Trophoblast cell (in vitro differentiated cells and primary cell): ENCODE data around the gene FOCAD.

ENCODE experiments used
- DNase-seq, 2 donors: peaks; one replicate each; pipeline ENCODE4 v3.0.0-alpha.2; 2016
- H2AFZ ChIP-seq: 2 replicates; pipeline ENCODE4 v1.6.1; 2013; ENCODE audit warnings: low read length, moderate library complexity, mild to moderate bottlenecking; ENCODE audit not compliant: insufficient read depth, poor library complexity
- H2AK5ac ChIP-seq: 2 replicates; pipeline ENCODE4 v1.6.1; 2013; ENCODE audit warnings: mild to moderate bottlenecking, low read length
- H2BK120ac ChIP-seq: 2 replicates; pipeline ENCODE4 v1.6.1; 2013; ENCODE audit warnings: low read length, mild to moderate bottlenecking, moderate library complexity; ENCODE audit not compliant: insufficient read depth, poor library complexity
- H2BK12ac ChIP-seq: 2 replicates; pipeline ENCODE4 v1.6.1; 2013; ENCODE audit warnings: mild to moderate bottlenecking, low read length, moderate library complexity
- H2BK5ac ChIP-seq: 2 replicates; pipeline ENCODE4 v1.6.1; 2013; ENCODE audit warnings: low read length, low read depth, moderate library complexity, mild to moderate bottlenecking; ENCODE audit not compliant: poor library complexity
- H3K14ac ChIP-seq: 2 replicates; pipeline ENCODE4 v1.6.1; 2013; ENCODE audit warnings: mild to moderate bottlenecking, low read length
- H3K18ac ChIP-seq: 2 replicates; pipeline ENCODE4 v1.6.1; 2013; ENCODE audit warnings: mild to moderate bottlenecking, low read length
- H3K23ac ChIP-seq: 2 replicates; pipeline ENCODE4 v1.6.1; 2013; ENCODE audit warnings: low read length
- H3K27ac ChIP-seq: 2 replicates; pipeline ENCODE4 v1.5.1; 2013; ENCODE audit warnings: low read depth, mild to moderate bottlenecking, inconsistent platforms, low read length, moderate library complexity
- H3K27me3 ChIP-seq: 2 replicates; pipeline ENCODE4 v1.6.1; 2013; ENCODE audit warnings: inconsistent platforms, mild to moderate bottlenecking, low read length, moderate library complexity; ENCODE audit not compliant: insufficient read depth
- H3K36me3 ChIP-seq, 2 experiments: 1 replicate in 1 of 2; 2 replicates in 1 of 2; pipeline ENCODE4 v1.6.1; 2013; ENCODE audit warnings: low read length in 2 of 2, mild to moderate bottlenecking in 2 of 2, moderate library complexity in 1 of 2; ENCODE audit not compliant: insufficient read depth in 2 of 2, control insufficient read depth in 1 of 2
- H3K4ac ChIP-seq: 2 replicates; pipeline ENCODE4 v1.6.1; 2013; ENCODE audit warnings: low read depth, mild to moderate bottlenecking, low read length, moderate library complexity
- H3K4me1 ChIP-seq, 2 experiments: 1 replicate in 1 of 2; 2 replicates in 1 of 2; pipeline ENCODE4 v1.6.1; 2013; ENCODE audit warnings: low read length in 2 of 2, mild to moderate bottlenecking in 2 of 2, moderate library complexity in 1 of 2; ENCODE audit not compliant: insufficient read depth in 2 of 2, control insufficient read depth in 1 of 2
- H3K4me2 ChIP-seq: 2 replicates; pipeline ENCODE4 v1.6.1; 2013; ENCODE audit warnings: inconsistent platforms, mild to moderate bottlenecking, low read length, moderate library complexity
- H3K4me3 ChIP-seq: 2 replicates; pipeline ENCODE4 v1.5.1; 2013; ENCODE audit warnings: mild to moderate bottlenecking, low read depth, low read length, inconsistent platforms
- H3K79me1 ChIP-seq: one replicate; pipeline ENCODE4 v1.6.1; 2013; ENCODE audit warnings: low read length
- H3K79me2 ChIP-seq: 2 replicates; pipeline ENCODE4 v1.6.1; 2013; ENCODE audit warnings: low read length, mild to moderate bottlenecking; ENCODE audit not compliant: control insufficient read depth, insufficient read depth, poor library complexity
- H3K9ac ChIP-seq: 2 replicates; pipeline ENCODE4 v1.6.1; 2013; ENCODE audit warnings: mild to moderate bottlenecking, low read length
- H3K9me3 ChIP-seq: 2 replicates; pipeline ENCODE4 v1.6.1; 2013; ENCODE audit warnings: low read depth, mild to moderate bottlenecking, control low read depth, inconsistent platforms, low read length; ENCODE audit not compliant: insufficient read depth
- H4K12ac ChIP-seq: 2 replicates; pipeline ENCODE4 v1.6.1; 2013; ENCODE audit warnings: low read depth, mild to moderate bottlenecking, low read length, moderate library complexity
- H4K8ac ChIP-seq: 2 replicates; pipeline ENCODE4 v1.6.1; 2013; ENCODE audit warnings: low read depth, mild to moderate bottlenecking, low read length, moderate library complexity
- H4K91ac ChIP-seq: one replicate; pipeline ENCODE4 v1.6.1; 2013; ENCODE audit warnings: low read depth, mild to moderate bottlenecking, low read length, moderate library complexity
- WGBS: extraction: QIAGEN DNeasy Blood & Tissue Kit; methylation state at CpG from one replicate; pipeline ENCODE4 v1.1.7; 2013; ENCODE audit warnings: missing lambda C conversion rate; ENCODE audit not compliant: insufficient read length, insufficient coverage; ENCODE audit errors: extremely low coverage; 5-methylcytosine and 5-hydroxymethylcytosine counted together

The FOCAD gene

DNA sequence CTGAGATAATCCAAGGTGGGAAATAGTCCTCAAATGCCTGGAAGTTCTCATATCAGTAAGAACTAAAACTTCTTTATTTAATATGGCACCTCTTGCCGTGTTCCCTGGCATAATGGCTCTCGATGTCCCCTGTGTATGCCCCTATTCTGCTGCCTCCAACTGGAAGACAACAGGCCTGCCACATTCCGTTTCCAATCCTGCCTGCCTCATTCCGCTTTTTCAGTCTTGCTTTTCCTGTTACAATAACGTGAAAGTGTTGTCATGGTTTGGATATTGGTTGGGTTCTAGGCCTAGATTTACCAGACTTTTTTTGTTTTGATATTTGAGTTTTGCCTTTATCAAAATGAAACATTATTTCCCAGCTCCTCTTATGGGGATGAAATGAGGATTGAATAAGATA, 98.2 kb downstream of the FOCAD start:
- Histone ChIP-seq H3K4me3 (no peak overlapping the region), H2BK120ac (no peak overlapping the region), H3K79me2 (no peaks in the 10 kb centered on the region)

DNA sequence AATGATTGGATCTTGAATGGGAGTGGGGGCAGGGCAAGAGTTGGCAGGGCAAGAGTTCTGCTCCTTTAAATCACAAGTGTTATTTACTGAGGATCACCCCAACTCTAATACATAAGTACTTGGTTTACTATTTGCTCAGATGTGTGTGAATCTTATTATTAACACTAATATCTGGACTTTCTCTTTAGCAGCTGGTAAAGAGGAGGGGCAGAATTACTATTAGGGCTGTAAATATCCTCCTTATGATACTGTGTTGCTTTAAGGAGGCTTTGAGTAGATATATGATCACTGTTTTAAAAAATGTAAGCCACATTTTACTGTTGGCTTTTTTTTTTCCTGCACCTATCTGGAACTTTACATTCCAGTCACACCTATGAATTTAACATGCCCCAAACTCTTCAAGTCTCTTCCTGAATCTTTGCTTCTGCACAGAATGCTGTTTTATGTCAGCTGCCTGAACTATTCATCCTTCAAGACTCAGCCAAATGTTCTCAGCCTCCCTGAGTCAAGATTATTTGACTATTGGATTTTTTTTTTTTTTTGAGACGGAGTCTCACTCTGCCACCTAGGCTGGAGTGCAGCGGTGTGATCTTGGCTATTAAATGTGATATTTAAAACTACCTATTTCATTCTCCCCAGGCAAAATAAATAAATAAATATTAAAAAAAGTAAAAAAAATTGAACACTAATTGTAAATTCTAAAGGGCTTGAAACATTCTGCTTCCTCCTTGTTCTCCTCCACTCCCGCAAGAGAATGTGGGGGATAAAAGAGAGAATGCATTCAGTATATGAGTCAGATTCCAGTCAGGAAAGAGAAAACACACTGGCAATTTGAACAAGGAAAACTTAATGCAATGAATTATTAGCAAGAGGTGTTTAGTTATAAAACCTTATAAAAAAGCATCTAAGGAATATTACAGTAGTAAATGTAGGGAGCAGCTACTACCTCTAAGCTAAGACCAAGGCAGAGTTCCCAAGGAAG, 99.3 kb downstream of the FOCAD start:
- Histone ChIP-seq H3K36me3 (peaks cover 0 to 2% of the 10 kb centered on the region in 2 experiments), H3K23ac (no peak overlapping the region), H3K18ac (no peak overlapping the region), H3K9ac (no peak overlapping the region), H2BK12ac (no peak overlapping the region), H3K27ac (no peak overlapping the region), H3K4me3 (no peak overlapping the region), H3K79me1 (no peaks in the 10 kb centered on the region), H4K8ac (no peak overlapping the region), H2BK120ac (no peak overlapping the region), H3K14ac (no peak overlapping the region), H4K91ac (no peak overlapping the region), H4K12ac (no peak overlapping the region), H3K27me3 (no peaks in the 10 kb centered on the region), H3K9me3 (no peaks in the 10 kb centered on the region), H2AK5ac (no peak overlapping the region), H3K79me2 (no peaks in the 10 kb centered on the region), H2AFZ (no peak overlapping the region), H3K4me2 (no peak overlapping the region), H3K4me1 (peaks cover 0 to 2% of the 10 kb centered on the region in 2 experiments), H2BK5ac (no peak overlapping the region), H3K4ac (no peak overlapping the region)
- WGBS = no CpG with 5 or more reads among the region's 3 CpGs
- no peak for DNase-seq

More for the DNA sequence above, 98.2 kb downstream of the FOCAD start:
- no CpG with 5 or more reads among the region's 5 CpGs for whole genome bisulfite sequencing
- Histone ChIP-seq H2BK5ac (no peak overlapping the region), H4K8ac (no peak overlapping the region), H3K4me1 (peaks cover 0 to 2% of the 10 kb centered on the region in 2 experiments), H3K18ac (no peak overlapping the region), H3K9me3 (no peaks in the 10 kb centered on the region), H3K9ac (no peak overlapping the region), H3K23ac (no peak overlapping the region), H3K27me3 (no peaks in the 10 kb centered on the region), H3K27ac (no peak overlapping the region), H4K91ac (no peak overlapping the region), H2AFZ (no peak overlapping the region), H3K79me1 (no peaks in the 10 kb centered on the region), H3K14ac (no peak overlapping the region), H2AK5ac (no peak overlapping the region), H3K4me2 (no peak overlapping the region), H4K12ac (no peak overlapping the region), H3K36me3 (peaks cover 0 to 2% of the 10 kb centered on the region in 2 experiments), H3K4ac (no peak overlapping the region), H2BK12ac (no peak overlapping the region)
- no peak for DNase-seq

DNA sequence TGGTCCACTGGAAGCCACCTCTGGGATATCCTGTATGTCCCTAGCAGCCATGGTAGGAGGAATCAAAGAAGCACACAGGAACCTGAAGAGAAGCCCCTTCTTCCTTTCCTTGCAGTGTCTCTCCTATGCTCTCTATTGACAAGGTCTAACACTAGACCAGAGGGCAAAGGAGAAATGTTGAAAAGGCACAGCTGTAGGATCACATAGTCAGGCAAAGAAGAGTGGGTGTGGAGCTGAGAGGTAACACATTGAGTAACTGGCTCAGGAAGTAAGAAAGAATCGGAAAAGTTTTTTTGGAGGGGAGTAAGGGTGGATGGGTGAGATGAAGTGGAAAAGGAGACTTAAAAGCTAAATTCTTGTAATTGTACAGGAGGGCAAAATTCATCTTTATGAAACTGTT, 100.1 kb downstream of the FOCAD start:
- Histone ChIP-seq H3K36me3 (peaks cover 0 to 2% of the 10 kb centered on the region in 2 experiments), H3K27ac (no peak overlapping the region), H3K9me3 (no peaks in the 10 kb centered on the region), H3K4me1 (peaks cover 0 to 2% of the 10 kb centered on the region in 2 experiments), H3K79me1 (no peaks in the 10 kb centered on the region), H4K8ac (no peak overlapping the region), H4K12ac (no peak overlapping the region), H2BK120ac (no peak overlapping the region), H3K27me3 (no peaks in the 10 kb centered on the region), H3K4ac (no peak overlapping the region), H3K23ac (no peak overlapping the region), H3K14ac (no peak overlapping the region), H4K91ac (no peak overlapping the region), H3K9ac (no peak overlapping the region), H2BK5ac (no peak overlapping the region), H2AFZ (no peak overlapping the region), H2AK5ac (no peak overlapping the region), H3K4me2 (no peak overlapping the region), H2BK12ac (no peak overlapping the region), H3K4me3 (no peak overlapping the region), H3K79me2 (no peaks in the 10 kb centered on the region), H3K18ac (no peak overlapping the region)
- WGBS = 100% methylated on average over 1 of the region's 1 CpG
- DNase-seq = no peak

DNA sequence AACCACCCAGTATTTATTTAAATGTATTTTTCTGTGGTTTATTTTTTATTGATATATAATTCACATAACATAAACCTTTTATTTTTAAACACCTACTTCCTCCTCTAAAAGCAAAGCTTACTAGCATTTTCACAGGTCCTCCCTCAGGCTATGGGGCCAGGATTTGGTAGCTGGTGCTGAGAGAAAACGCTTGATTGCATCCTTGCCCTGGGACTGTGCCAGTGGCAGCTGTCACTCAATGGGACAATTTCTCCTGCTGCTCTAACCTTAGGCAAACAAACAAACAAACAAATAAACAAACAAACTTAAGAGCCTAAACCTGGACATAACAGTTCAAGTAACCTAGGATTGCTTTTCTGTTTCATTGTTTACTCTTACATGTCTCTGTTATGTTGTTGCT, 102.7 kb downstream of the FOCAD start:
- no peak overlapping the region for H3K9ac ChIP-seq
- no peak overlapping the region for H4K91ac ChIP-seq
- H3K4me3 ChIP-seq = no peak overlapping the region
- H3K36me3 ChIP-seq = peaks cover 2 to 3% of the 10 kb centered on the region in 2 experiments
- no peak overlapping the region for H3K23ac ChIP-seq
- H3K9me3 ChIP-seq = no peaks in the 10 kb centered on the region
- no peak overlapping the region for H2BK5ac ChIP-seq
- H4K12ac ChIP-seq = no peak overlapping the region
- H3K14ac ChIP-seq = no peak overlapping the region
- H2BK12ac ChIP-seq = no peak overlapping the region
- H2BK120ac ChIP-seq = no peak overlapping the region
- H3K79me1 ChIP-seq = no peaks in the 10 kb centered on the region
- WGBS = no CpG with 5 or more reads among the region's 1 CpG
- no peak overlapping the region for H4K8ac ChIP-seq
- H3K27ac ChIP-seq = no peak overlapping the region
- H3K4me1 ChIP-seq = peaks cover 0 to 2% of the 10 kb centered on the region in 2 experiments
- no peak overlapping the region for H3K4ac ChIP-seq
- no peak overlapping the region for H2AFZ ChIP-seq
- no peaks in the 10 kb centered on the region for H3K27me3 ChIP-seq
- no peak for DNase-seq
- H3K18ac ChIP-seq = no peak overlapping the region
- no peak overlapping the region for H3K4me2 ChIP-seq
- H2AK5ac ChIP-seq = no peak overlapping the region
- H3K79me2 ChIP-seq = no peaks in the 10 kb centered on the region
